ENCODE results near the gene SPTSSB.

Gene SPTSSB, protein sequence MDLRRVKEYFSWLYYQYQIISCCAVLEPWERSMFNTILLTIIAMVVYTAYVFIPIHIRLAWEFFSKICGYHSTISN

DNA sequence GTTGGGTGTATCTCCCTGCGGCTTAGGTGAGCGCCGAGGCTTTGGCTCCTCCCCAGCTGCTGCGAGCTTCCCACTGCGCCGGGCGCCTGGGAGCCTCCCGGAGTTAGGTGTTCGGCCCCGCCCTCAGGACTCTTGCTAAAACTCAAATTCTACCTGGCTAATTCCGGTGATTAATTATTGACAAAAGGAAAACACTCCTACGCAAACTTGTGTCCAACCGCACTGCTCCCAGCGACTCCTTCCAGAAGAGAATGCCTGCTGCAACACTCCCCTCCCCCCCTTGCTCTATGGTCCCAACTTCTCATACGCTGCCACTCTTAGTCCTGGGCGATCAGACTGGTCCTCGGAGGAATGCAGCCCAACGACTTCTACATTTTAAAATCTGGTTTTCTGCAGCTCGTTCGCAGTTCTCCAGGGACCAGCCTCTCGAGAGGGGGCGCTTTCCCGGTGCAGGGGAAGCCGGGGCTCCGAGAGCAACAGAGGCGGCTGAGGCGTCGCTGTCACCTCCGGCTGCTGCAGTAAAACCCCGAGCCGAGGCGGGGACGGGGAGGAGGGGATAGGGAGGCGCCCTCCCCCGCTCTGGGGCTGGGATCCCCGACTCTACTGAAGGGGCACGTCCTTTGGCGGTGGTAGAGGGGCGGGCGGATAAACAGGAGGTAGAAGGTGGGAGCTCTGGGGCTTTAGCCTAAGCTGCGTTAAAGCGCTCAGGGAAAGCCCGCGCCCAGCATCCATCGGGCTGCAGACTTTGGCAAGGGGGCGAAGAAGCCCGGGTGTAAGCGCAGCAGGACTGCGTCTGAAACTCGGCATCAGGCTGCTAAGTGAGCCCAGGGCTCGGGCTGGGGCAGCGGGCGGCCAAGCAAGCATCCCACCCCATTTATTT lies at the start of gene SPTSSB:
TSS of gene SPTSSB (minus strand) at position 77 of the 880 bp plus-strand sequence. CDS start 25,194 bp downstream, outside the sequence.
- H3K4me1 Mint-ChIP-seq (ENCODE audit: low read depth), result peaks cover 18% of the 10 kb centered on the region
- H3K27me3 Mint-ChIP-seq, result peaks cover 61% of the 10 kb centered on the region

DNA sequence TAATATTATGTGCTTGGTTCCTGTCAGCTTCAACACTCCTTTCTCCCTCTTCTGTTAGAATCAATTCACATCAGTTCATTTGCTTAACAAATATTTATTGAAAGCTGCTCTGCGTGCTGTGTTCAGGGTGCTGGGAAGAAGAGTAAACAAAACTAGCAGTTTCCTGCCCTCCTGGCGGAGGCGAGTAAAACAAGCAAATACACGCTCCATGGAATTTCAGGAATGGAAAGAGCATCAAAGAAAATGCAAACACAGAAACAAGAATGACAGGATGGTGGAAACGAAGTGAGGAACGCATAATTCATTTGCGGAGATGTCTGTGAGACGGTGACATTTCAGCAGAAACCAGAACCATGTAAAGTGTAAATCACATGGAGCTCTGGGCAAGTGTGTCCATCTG lies 49.4 kb upstream of the SPTSSB start:
- Mint-ChIP-seq H3K27me3 (peaks cover 4% of the 10 kb centered on the region), H3K4me1 (ENCODE audit: low read depth) (no peaks in the 10 kb centered on the region), H3K4me3 (no peak overlapping the region), H3K9me3 (peaks cover 4% of the 10 kb centered on the region), H3K36me3 (ENCODE audit: low read depth) (no peaks in the 10 kb centered on the region), H3K27ac (no peak overlapping the region)

More for the DNA sequence above, at the start of gene SPTSSB:
- peak within 1 kb of the TSS; percentile 54 for H3K27ac Mint-ChIP-seq
- no peaks in the 10 kb centered on the region for H3K36me3 Mint-ChIP-seq (ENCODE audit: low read depth)
- H3K4me3 Mint-ChIP-seq, result peak within 1 kb of the TSS; percentile 83
- no peaks in the 10 kb centered on the region for H3K9me3 Mint-ChIP-seq

DNA sequence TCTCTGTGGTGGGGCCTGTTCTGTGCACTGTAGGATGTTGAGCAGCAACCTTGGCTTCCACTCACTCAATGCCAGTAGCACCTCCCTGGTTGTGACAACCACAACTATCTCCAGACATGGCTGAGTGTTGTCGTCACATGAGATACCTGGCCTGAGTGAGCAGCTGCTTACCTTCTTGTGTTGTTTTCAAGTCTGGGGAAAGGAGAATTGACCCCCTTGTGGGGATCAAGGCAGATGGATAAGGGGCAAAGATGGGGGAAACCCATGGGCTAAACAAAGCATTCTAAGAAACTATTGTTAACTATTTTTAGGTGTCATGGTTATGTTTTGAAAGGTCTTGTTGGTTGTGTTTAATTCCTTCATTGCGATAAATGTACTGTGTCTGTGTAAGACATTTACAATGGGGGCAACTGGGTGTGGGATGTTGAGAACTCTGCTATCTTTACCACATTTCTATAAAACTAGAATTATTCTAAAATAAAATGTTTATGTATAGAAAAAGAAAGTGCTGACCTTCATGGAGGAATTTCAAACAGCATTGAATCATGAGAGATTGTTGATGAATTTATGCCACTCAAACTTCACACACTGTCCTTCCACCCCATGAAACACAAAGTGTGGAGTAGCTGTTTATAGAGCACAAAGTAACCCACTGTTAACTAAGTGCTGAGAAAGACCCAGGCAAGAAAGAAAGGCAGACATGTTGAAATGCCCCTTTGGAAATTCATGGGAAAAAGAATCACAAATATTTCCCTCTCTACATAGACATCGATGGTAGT lies 48.4 kb upstream of the SPTSSB start:
- Mint-ChIP-seq H3K36me3 (ENCODE audit: low read depth) (no peaks in the 10 kb centered on the region), H3K27me3 (peaks cover 4% of the 10 kb centered on the region), H3K9me3 (peaks cover 4% of the 10 kb centered on the region), H3K27ac (no peak overlapping the region), H3K4me3 (no peak overlapping the region), H3K4me1 (ENCODE audit: low read depth) (no peaks in the 10 kb centered on the region)

DNA sequence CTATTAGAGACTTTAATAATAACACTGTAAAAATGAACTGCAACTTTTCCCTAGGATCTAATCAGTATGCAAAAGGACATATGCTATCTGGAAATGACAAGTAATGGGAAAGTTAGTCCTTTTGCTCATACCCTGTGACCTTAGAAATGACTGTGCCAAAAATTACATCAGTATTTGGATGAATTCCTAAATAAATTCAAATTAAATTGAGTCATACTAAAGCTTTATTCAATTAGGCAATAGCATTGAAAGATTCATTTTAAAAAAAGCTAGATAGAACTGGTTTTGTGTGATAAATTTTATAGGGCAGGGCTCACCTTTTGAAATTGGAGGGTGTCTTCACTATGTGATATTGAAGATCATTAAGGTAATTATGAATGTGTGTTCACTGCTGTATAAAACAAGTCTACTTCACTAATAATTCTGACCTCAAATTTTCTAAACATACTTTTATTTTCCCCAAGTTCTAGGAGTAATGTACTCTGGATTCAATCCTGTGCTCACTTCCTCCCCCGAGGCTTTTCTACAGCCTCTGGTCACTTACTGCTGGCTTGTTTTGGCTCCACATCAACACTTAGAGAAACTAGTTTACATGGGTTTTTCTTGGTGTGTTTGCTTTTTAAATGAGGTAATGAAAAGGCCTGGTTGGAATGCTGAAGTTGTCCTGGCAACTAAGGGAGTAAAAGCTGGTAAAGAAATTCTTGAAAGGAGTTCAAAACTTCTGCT lies 44.4 kb upstream of the SPTSSB start:
- Mint-ChIP-seq H3K9me3 (peaks cover 4% of the 10 kb centered on the region), H3K27ac (no peak overlapping the region), H3K27me3 (peaks cover 13% of the 10 kb centered on the region), H3K4me3 (no peak overlapping the region), H3K36me3 (ENCODE audit: low read depth) (no peaks in the 10 kb centered on the region), H3K4me1 (ENCODE audit: low read depth) (no peaks in the 10 kb centered on the region)

DNA sequence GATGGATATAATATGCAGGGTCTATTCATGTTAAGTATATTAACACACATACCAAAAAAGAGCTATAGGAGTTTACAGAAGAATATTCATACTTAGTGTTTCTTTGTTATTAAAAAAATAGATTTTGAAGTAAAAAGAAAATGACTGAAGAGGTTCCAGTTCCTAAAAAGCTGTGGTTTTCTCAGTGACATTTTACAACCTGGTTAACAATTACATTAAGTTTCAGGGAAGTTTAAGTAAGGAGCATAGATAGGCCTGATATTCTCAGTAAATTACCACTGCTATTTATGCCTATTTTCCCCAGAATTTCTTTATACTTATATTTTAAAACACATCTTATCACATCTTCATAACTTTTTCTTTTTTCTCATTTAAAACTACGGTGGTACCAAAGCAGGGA lies 43.6 kb upstream of the SPTSSB start:
- peaks cover 13% of the 10 kb centered on the region for H3K27me3 Mint-ChIP-seq
- no peaks in the 10 kb centered on the region for H3K36me3 Mint-ChIP-seq (ENCODE audit: low read depth)
- no peak overlapping the region for H3K4me3 Mint-ChIP-seq
- no peak overlapping the region for H3K27ac Mint-ChIP-seq
- H3K4me1 Mint-ChIP-seq (ENCODE audit: low read depth), result no peaks in the 10 kb centered on the region
- peaks cover 4% of the 10 kb centered on the region for H3K9me3 Mint-ChIP-seq

DNA sequence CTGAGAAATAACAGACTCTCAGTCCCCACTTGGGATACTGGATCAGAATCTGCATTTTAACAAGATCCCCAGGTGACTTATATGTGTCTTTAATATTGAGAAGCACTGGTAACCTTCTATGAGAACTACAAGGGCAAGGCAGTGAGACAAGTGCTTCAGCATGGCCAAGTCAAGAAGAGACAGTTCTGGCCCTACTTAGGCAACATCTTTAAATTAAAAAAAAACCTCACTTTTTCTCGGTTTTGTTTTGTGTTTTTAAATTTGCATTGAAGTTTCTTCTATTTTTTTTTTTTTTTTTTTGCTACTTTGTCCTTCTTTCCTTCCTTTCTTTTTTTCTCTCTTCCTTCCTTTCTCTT lies 42.5 kb upstream of the SPTSSB start:
- Mint-ChIP-seq H3K4me1 (ENCODE audit: low read depth) (no peaks in the 10 kb centered on the region), H3K36me3 (ENCODE audit: low read depth) (no peaks in the 10 kb centered on the region), H3K27me3 (peaks cover 17% of the 10 kb centered on the region), H3K9me3 (peaks cover 4% of the 10 kb centered on the region), H3K27ac (no peak overlapping the region), H3K4me3 (no peak overlapping the region)

DNA sequence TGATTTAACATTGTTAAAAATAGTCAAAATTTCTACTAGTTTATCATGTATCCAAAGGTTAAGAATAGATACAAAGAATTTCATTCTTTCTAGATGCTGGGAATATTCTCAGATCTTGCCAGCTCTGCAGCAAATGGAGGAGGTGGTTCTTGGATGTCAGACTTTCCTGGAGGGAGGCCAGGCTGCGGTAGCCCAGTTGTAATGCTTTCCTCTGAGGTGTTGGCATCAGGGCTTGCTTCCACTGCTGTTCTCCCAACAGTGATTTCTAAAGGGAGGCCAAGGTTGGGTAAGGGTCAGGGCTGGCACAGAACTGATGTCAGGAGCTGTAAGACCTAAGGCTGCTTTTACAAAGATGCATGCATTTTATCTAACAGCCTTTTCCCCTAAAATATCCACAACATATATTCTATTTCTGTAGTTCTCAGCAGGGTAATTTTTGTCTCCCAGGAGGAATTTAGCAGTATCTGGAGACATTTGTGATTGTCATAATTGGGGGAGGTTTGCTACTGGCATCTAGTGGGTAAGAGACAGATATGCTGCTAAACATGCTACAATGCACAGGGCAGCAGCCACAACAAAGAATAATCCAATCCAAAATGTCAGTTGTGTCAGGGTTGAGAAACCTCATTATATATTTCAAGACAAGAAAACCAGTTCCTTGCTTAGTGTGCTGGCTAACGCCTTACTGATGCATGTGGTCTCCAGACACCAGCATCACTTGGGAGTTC lies 42.0 kb upstream of the SPTSSB start:
- Mint-ChIP-seq H3K9me3 (peaks cover 4% of the 10 kb centered on the region), H3K4me1 (ENCODE audit: low read depth) (no peaks in the 10 kb centered on the region), H3K36me3 (ENCODE audit: low read depth) (no peaks in the 10 kb centered on the region), H3K27me3 (peaks cover 17% of the 10 kb centered on the region), H3K27ac (no peak overlapping the region), H3K4me3 (no peak overlapping the region)

DNA sequence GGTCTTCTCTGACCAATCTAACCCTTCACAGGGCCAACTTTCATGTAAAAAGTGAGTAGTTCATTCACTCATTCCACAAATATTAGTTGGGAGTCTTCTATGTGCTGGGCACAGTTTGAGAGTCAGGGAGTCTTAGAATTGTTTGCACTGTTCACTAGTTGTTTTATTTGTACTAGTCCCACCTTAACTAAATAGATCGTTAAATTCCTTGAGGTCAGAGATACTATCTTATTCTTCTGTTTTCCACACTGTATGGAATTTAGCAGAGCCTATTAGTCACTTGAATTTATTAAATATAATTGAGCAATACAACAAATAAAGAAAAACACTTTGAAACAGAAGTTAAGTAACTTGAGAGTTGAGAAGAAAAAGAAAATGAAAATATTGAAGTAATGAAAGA lies 40.8 kb upstream of the SPTSSB start:
- Mint-ChIP-seq H3K27me3 (peaks cover 17% of the 10 kb centered on the region), H3K36me3 (ENCODE audit: low read depth) (no peaks in the 10 kb centered on the region), H3K27ac (no peak overlapping the region), H3K9me3 (peaks cover 4% of the 10 kb centered on the region), H3K4me1 (ENCODE audit: low read depth) (peaks cover 2% of the 10 kb centered on the region), H3K4me3 (no peak overlapping the region)

DNA sequence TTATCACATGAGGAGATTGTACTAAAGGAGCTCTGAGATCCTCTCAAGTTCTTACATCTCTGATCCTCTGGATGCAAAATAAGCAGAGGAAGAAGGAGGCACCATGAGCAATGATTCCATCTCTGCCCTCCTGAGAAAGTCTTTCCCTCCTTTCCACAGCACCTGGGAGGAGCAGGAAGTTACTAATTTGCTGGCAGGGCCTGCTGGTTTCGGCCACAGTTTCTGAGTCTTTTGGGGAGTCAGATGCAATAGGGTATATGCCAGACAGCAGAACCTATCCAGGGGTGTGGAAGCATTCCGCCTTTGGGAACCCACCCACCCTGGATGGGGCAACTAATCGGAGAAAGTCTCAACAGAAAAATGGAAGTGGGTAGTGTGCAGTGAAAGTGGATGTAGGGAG lies 38.5 kb upstream of the SPTSSB start:
- Mint-ChIP-seq H3K4me1 (ENCODE audit: low read depth) (peaks cover 18% of the 10 kb centered on the region), H3K36me3 (ENCODE audit: low read depth) (no peaks in the 10 kb centered on the region), H3K27me3 (peaks cover 17% of the 10 kb centered on the region), H3K4me3 (no peak overlapping the region), H3K9me3 (no peaks in the 10 kb centered on the region), H3K27ac (no peak overlapping the region)

DNA sequence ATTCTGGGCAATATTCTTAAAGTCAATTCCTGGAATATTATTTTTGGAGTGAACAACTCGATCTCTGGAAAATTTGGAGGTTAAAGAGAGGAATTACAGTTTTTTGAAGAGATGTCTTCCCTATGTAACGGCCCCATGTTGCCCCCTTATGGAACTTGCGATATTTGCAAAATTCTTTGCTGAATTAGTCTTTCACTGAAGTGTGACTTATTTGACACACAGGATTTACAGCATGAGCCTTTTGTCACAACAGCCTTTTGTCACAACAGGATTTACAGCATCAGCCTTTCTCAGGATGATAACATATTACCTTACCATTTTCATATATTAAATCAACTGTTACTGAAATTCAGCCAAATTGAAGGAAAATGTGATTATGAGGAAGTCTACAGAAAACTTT lies 37.8 kb upstream of the SPTSSB start:
- Mint-ChIP-seq H3K27me3 (peaks cover 16% of the 10 kb centered on the region), H3K4me1 (ENCODE audit: low read depth) (peaks cover 18% of the 10 kb centered on the region), H3K36me3 (ENCODE audit: low read depth) (no peaks in the 10 kb centered on the region), H3K9me3 (no peaks in the 10 kb centered on the region), H3K4me3 (no peak overlapping the region), H3K27ac (no peak overlapping the region)

DNA sequence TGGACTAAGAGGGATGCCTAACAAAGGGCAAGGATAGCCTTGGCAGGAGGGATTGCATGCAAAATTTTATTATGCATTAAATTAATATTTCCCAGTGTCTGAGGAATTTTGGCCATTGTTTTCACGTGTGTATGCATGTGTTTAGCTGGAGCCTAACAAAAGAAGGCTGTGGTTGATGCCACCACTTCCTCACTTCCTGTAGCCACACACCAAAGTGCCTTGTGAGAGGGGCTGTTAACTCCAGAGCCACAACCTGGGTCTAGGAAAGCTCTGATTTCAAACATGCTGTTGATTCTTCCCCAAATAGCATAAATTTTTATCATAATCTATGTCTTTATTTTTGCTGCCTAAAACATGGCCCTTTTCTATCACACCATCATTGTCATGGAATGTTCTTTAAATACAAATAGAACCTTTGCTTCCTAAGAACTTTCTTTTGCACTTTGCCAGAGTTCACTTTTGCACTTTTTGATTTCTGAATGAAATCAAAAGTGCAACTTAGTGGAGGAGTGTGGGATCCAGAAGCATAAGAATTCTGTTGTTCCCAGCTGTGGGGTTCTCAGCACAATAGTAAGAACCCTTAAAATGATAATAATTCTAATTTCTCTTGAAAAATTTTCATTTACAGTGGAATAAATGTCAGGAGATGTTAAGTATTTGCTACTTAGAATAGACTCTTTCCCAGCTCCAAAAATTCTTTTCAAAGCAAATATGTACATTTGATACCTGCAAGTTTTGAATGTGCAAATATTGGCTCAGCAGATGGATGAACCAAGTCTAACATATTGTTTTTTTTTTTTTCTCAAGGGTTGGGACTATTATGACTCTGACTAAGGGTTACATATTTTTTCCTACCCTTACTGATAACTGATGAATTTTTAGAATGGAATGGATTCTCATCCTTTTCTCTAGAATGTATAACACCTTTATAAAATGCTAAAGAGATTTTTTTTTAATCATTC lies 35.6 kb upstream of the SPTSSB start:
- no peak overlapping the region for H3K27ac Mint-ChIP-seq
- H3K27me3 Mint-ChIP-seq, result peaks cover 4% of the 10 kb centered on the region
- H3K4me1 Mint-ChIP-seq (ENCODE audit: low read depth), result peaks cover 18% of the 10 kb centered on the region
- H3K4me3 Mint-ChIP-seq, result no peak overlapping the region
- H3K9me3 Mint-ChIP-seq, result no peaks in the 10 kb centered on the region
- H3K36me3 Mint-ChIP-seq (ENCODE audit: low read depth), result no peaks in the 10 kb centered on the region

DNA sequence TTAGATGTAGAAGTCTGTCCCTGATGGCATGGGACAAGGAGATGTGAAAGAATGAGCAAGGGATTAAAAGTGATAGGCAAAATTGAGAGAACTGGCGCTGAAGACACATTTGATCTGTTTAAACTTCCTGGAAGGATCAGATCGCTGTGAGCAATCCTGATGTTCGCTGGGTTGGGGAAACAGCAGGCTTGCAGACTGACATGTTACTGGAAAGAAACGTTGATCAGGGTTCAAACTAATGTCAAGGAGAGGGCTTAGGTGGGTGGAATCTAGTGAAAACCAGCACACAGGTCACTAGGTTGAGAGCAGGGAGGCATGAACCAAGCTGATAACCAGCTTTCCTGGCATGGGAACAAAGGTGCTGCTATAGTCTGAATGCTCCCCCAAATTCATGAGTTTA lies 34.5 kb upstream of the SPTSSB start:
- Mint-ChIP-seq H3K27ac (no peak overlapping the region), H3K4me1 (ENCODE audit: low read depth) (peaks cover 18% of the 10 kb centered on the region), H3K4me3 (no peak overlapping the region), H3K9me3 (no peaks in the 10 kb centered on the region), H3K36me3 (ENCODE audit: low read depth) (no peaks in the 10 kb centered on the region), H3K27me3 (peaks cover 4% of the 10 kb centered on the region)

DNA sequence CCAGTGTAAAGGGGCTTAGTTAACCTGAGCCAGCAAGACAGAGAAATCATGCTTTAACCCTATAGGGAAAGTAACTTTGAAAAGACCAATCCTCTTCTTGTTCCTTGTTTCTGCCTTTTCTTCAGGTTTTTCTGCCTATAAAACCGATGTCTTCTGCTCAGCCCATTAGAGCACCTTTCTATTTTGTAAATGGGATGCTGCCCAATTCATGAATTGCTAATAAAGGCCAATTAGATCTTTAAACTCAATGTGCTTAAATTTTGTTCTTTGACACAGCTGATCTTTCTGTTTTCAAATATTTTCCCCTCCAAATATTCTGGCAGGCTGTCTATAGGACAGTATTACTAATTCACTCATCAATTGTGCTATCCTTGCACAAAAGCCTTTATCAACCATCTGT lies 33.8 kb upstream of the SPTSSB start:
- H3K36me3 Mint-ChIP-seq (ENCODE audit: low read depth), result no peaks in the 10 kb centered on the region
- no peaks in the 10 kb centered on the region for H3K9me3 Mint-ChIP-seq
- peaks cover 4% of the 10 kb centered on the region for H3K27me3 Mint-ChIP-seq

More for the DNA sequence above, 33.8 kb upstream of the SPTSSB start:
- Mint-ChIP-seq H3K27ac (no peak overlapping the region), H3K4me3 (no peak overlapping the region), H3K4me1 (ENCODE audit: low read depth) (peaks cover 18% of the 10 kb centered on the region)

All from stimulated activated naive CD8-positive, alpha-beta T cell treated with anti-CD3 and anti-CD28 coated beads, Interleukin-15, Interleukin-2, amounts not matched to agents 100 ng/mL and 50 ng/mL, for 24 hours (primary cell).